Measurements from ENCODE around the gene THBS2.

- TF ChIP-seq POLR2A (IDR thresholded peaks at IDR 0.05; ENCODE audit: extremely low read depth, insufficient read length): no peak
- TF ChIP-seq CTCF (IDR thresholded peaks at IDR 0.05; ENCODE audit: low read depth, low read length): no peak
These were observed 1.0 kb upstream of the THBS2 start for GRCh38 chr6:169254456-169255316.

All from NB4 (cell line).